Activated CD8-positive, alpha-beta T cell treated with anti-CD3 and anti-CD28 coated beads, Interleukin-2, amount 10 ng/mL, durations not matched to agents 7 days and 5 days (primary cell): ENCODE results near the gene DNM1. TPM values are rescaled to one million over a fixed set of nuclear protein-coding genes. Genes with fewer than 3 reads are reported as not detected.

ENCODE experiments used
- ATAC-seq: fragments of 150-1000 bp; cut with Tn5 transposase; one replicate; pipeline ENCODE4 v1.10.0; 2021; ENCODE audit warnings: moderate library complexity
- CTCF ChIA-PET: fragments of 350-600 bp; sonication (Branson Sonifier 250); formaldehyde crosslinking; loops from one replicate; lab custom pipeline; 2021; ENCODE audit warnings: antibody characterized with exemption; lab: Charles Lee
- POLR2A ChIA-PET: fragments of 350-600 bp; sonication (Branson Sonifier 250); formaldehyde crosslinking; loops from one replicate; lab custom pipeline; 2021; ENCODE audit warnings: antibody characterized with exemption; lab: Charles Lee
- DNase-seq: peaks from one replicate; pipeline ENCODE4 v3.0.0-alpha.2; 2020
- H3K27ac Mint-ChIP-seq: one replicate; pipeline ENCODE4 v1.8.0; 2021; ENCODE audit warnings: mild to moderate bottlenecking, mixed read lengths
- H3K27me3 Mint-ChIP-seq: one replicate; pipeline ENCODE4 v1.8.0; 2021; ENCODE audit warnings: low read depth, mixed read lengths
- H3K36me3 Mint-ChIP-seq: one replicate; pipeline ENCODE4 v1.8.0; 2021; ENCODE audit warnings: low read depth, mixed read lengths
- H3K4me1 Mint-ChIP-seq: one replicate; pipeline ENCODE4 v1.8.0; 2021; ENCODE audit warnings: low read depth, mixed read lengths
- H3K4me3 Mint-ChIP-seq: one replicate; pipeline ENCODE4 v1.8.0; 2021; ENCODE audit warnings: mild to moderate bottlenecking, mixed read lengths
- H3K9me3 Mint-ChIP-seq: one replicate; pipeline ENCODE4 v1.8.0; 2022; ENCODE audit warnings: mixed read lengths; ENCODE audit not compliant: insufficient read depth
- total RNA-seq, 2 experiments: library from RNA; stranded (reverse); gene quantifications; one replicate each; pipeline ENCODE4 v1.2.3, GENCODE V29; 2021

Gene DNM1
- total RNA-seq, 2 experiments from 2014 or later, result 0.21 to 0.29 TPM

DNA sequence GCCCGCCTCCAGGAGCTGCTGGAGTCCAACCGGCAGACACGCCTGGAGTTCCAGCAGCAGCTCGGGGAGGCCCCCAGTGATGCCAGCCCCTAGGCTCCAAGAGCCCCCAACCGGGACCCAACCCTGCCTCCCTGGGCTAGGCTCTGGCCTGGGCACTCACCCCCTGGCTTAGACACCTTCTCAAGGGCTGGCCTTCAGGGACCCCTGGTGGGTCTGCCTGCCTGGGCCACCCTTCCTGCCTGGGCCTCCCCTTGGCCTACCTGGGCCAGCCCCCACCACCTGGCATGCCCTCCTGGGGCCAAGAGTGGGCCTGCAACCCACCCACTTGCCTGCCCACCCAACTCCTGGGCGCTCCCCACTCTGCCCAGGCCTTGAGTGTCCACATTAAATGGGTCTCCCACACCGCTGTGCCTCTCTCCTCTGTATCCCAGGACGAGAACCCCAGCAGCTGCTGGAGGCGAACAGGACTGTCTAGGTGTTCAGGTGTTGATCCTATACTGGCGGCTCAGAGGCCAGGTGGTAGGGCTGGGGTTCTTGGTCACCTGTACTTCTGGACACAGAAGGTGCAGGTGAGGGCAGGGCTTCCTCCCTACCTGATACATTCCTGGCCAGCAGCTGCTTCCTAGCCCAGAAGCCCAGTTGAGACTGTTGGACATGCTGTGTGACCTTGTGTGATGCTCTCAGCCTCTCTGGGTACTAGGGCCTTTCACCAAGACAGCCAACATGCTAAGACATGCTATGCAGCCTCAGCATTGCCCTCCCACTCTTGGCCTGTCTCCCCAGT, 39.5 kb upstream of the DNM1 start:
- ATAC-seq (no peak), DNase-seq (no peak)
- H3K27ac Mint-ChIP-seq, result peak overlapping the region; percentile 41
- H3K9me3 Mint-ChIP-seq, result no peaks in the 10 kb centered on the region
- H3K27me3 Mint-ChIP-seq, result no peaks in the 10 kb centered on the region
- CTCF ChIA-PET, result no interaction called here
- peaks cover 32% of the 10 kb centered on the region for H3K36me3 Mint-ChIP-seq
- peaks cover 21% of the 10 kb centered on the region for H3K4me1 Mint-ChIP-seq
- H3K4me3 Mint-ChIP-seq, result no peak overlapping the region
- POLR2A ChIA-PET, result no interaction called here

DNA sequence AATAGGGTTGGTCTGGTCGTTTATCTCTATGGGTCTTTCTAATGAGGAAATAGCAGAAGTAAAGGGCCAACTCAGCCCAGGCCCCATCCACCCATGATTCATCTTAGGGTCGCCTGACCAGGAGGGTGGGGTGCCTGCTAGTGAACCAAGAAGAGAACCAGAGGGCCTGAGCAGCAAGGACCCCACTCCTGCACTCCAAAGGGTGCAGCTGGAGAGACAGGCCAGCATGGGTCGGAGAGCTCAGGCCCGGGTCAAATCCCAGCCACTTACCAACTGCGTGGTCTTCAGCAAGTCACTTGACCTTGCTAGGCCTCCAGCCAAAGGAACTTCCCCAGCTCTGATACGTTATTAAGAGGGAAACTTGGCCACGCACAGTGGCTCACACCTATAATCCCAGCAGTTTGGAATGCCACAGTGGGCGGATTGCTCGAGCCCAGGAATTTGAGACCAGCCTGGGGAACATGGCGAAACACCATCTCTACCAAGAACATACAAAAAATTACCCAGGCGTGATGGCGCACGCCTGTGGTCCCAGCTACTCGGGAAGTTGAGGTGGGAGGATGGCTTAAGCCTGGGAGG, 38.8 kb upstream of the DNM1 start:
- Mint-ChIP-seq H3K36me3 (peaks cover 36% of the 10 kb centered on the region), H3K4me1 (peaks cover 18% of the 10 kb centered on the region), H3K27ac (peak overlapping the region; percentile 41), H3K27me3 (no peaks in the 10 kb centered on the region), H3K4me3 (no peak overlapping the region), H3K9me3 (no peaks in the 10 kb centered on the region)
- no peak for ATAC-seq
- ChIA-PET POLR2A (no interaction called here), CTCF (no interaction called here)
- no peak for DNase-seq

DNA sequence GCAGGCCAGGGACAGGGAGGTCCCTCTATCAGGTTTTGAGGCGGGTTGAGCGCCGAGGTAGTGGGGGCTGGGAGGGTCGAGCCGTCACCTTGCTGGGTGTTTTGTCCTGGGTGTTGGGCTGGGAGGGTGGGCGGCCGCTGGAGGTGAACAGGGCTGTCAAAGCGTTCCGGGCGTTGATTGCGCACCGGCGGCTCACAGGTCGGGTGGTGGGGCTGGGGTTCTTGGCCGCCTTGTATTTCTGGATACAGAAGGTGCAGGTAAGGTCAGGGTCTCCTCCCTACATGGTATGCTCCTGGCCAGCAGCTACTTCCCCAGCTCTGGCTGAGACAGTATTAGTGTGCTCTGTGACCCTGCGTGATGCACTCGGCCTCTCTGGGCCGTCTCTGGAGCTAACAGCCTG, 37.0 kb upstream of the DNM1 start:
- POLR2A ChIA-PET, result no interaction called here
- Mint-ChIP-seq H3K36me3 (peaks cover 43% of the 10 kb centered on the region), H3K9me3 (no peaks in the 10 kb centered on the region), H3K4me1 (peaks cover 10% of the 10 kb centered on the region), H3K4me3 (no peak overlapping the region), H3K27ac (no peak overlapping the region), H3K27me3 (no peaks in the 10 kb centered on the region)
- ATAC-seq (no peak), DNase-seq (no peak)
- CTCF ChIA-PET, result no interaction called here

DNA sequence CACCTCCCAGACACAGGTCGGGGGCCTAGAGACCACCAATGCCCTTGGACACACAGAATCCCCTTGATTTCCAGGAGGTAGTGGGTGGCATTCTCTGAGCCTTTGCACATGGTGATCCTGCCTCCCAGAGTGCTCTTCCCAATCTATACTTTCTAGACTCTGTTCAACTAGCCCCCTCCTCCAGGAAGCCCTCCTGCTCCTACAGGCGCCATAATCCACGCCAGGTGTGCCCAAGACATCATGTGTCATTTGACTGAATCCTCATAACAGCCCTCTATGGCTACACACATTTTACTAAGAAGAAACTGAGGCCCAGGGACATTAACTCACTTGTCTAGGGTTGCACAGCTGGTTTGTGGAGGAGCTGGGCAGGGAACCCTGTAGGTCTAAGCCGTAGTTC, 36.0 kb upstream of the DNM1 start:
- Mint-ChIP-seq H3K27ac (no peak overlapping the region), H3K4me3 (no peak overlapping the region), H3K4me1 (peaks cover 3% of the 10 kb centered on the region), H3K27me3 (no peaks in the 10 kb centered on the region), H3K36me3 (peaks cover 42% of the 10 kb centered on the region), H3K9me3 (no peaks in the 10 kb centered on the region)
- ChIA-PET CTCF (no interaction called here), POLR2A (no interaction called here)
- ATAC-seq (no peak), DNase-seq (no peak)

DNA sequence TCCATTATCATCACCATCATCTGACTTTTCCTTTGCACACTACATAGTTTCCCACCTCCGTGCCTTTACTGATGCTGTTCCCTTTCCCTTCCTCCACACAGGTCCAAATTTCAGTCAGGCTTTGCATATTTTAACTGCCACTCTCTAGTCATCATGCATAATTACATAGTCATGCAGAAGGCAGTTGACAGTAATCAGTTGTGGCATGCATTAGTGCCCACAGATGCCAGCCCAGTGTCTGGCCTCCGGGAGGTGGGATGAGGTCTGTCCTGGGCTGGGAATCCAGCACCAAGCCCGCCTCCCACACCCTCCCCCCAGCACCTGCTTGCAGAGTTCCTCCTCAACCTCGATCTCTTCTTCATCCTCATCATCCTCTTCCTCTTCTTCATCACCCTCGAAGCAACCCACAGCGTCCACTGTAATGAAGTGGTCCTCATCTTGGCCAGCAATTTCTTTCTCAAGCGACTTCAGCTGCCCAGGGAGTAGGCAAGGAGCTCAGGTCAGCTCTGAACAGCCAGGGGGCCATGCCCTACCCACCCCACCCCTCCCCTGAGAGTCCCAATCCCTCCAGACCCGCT, 34.4 kb upstream of the DNM1 start:
- Mint-ChIP-seq H3K4me3 (no peak overlapping the region), H3K36me3 (peaks cover 38% of the 10 kb centered on the region), H3K27ac (no peak overlapping the region), H3K27me3 (no peaks in the 10 kb centered on the region), H3K4me1 (no peaks in the 10 kb centered on the region), H3K9me3 (no peaks in the 10 kb centered on the region)
- ATAC-seq (no peak), DNase-seq (no peak)
- ChIA-PET POLR2A (interaction anchor here (1.0 kb wide), 1 partner anchor 8 kb away, joined by 3 read pairs; no protein-coding TSS in a partner anchor), CTCF (interaction anchor here (1.7 kb wide), 1 partner anchor 15 kb away, joined by 5 read pairs; no protein-coding TSS in a partner anchor)

DNA sequence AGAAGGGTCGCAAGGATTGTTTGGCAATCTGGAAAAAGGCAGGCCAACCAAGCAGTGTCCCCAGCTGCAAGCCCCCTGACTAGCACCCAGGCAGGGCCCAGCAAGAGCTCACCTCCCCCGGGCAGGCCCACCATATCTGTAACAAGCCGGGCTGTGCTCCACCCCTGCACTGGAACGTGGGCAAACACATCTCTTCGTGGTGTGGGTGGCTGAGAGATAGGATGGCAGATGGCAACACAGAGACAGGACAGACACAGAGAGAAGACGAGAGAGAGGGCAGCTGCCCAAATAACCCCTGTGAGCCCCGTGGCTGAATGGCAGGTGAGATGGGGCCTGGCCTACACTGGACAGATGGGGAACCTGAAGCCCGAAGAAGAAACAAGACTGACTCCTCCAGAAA, 33.7 kb upstream of the DNM1 start:
- H3K27ac Mint-ChIP-seq, result peak overlapping the region; percentile 12
- H3K36me3 Mint-ChIP-seq, result peaks cover 34% of the 10 kb centered on the region
- ATAC-seq (no peak), DNase-seq (no peak)
- H3K4me3 Mint-ChIP-seq, result no peak overlapping the region
- no peaks in the 10 kb centered on the region for H3K4me1 Mint-ChIP-seq
- ChIA-PET POLR2A (interaction anchor here (1.0 kb wide), 1 partner anchor 9 kb away, joined by 3 read pairs; no protein-coding TSS in a partner anchor), CTCF (interaction anchor here (1.4 to 1.7 kb wide), 2 partner anchors 14 to 21 kb away, joined by 4 to 5 read pairs; no protein-coding TSS in a partner anchor)
- no peaks in the 10 kb centered on the region for H3K9me3 Mint-ChIP-seq
- H3K27me3 Mint-ChIP-seq, result no peaks in the 10 kb centered on the region

DNA sequence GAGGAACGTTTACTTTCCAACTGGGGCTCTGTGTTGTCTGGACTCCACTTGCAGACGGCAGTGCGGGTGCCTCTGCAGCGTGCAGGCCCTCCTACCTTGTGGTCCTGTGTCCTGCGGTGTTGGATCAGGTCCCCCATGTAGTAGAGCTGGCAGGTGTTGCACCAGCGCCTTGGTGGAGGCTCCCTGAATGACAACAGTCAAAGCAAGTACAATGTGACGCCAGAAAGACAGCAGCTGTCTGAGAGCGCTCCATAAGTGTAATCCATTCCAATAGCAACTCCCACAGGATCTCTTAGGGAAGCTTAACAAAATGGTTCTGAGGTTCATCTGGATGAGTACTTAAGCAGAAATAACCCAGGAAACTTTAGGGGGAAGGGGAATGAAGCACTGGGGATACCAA, 33.3 kb upstream of the DNM1 start:
- H3K36me3 Mint-ChIP-seq, result peaks cover 35% of the 10 kb centered on the region
- no peak for DNase-seq
- no peak overlapping the region for H3K27ac Mint-ChIP-seq
- H3K9me3 Mint-ChIP-seq, result no peaks in the 10 kb centered on the region
- no peaks in the 10 kb centered on the region for H3K27me3 Mint-ChIP-seq
- POLR2A ChIA-PET, result no interaction called here
- CTCF ChIA-PET, result interaction anchor here (1.3 to 1.7 kb wide), 3 partner anchors 14 to 192 kb away, joined by 4 to 5 read pairs (median 4); no protein-coding TSS in a partner anchor
- no peak for ATAC-seq
- no peaks in the 10 kb centered on the region for H3K4me1 Mint-ChIP-seq
- H3K4me3 Mint-ChIP-seq, result no peak overlapping the region

DNA sequence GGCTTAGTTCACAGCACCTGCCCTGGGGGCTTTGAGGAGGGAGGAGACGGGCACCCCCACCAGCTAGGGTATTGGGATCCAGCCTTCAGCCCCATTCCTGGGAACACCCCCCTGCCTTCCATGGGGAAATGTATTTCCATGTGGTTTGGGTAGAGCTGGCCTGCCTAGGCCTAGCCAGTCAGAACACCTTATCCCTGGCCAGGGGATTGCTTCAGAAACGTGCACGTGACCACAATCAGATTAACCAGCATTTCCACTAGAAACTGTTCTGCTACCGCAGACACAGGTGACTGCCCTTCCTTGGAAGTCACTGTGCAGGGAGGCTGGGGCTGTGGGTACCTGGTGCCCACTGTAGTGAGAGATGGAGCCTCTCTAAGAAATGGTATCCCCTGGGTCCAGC, 29.1 kb upstream of the DNM1 start:
- H3K27ac Mint-ChIP-seq, result no peak overlapping the region
- CTCF ChIA-PET, result interaction anchor here (0.8 to 0.9 kb wide), 2 partner anchors 15 to 17 kb away, joined by 3 read pairs; partner anchors contain the start of gene CIZ1

DNA sequence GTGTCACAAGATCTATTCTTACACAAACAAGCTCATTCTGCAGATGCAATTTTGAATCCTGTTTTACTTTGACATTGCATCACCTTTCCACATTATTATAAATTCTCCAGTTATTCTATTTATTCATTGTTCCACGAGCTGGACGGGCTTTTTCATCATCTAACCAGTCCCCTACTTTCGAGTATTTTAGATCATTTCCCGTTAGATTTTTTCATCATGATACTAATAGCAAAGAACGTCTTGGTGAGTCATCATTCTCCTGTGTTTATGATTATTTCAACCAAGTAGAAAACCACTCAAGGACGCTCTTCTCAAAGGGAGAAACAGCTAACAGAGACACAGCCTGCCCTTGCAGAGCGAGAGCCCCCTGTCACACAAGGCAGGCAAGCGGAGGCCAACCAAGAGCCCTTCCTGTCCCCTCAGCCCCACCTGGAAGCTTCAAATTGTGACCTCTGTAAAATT, 28.0 kb upstream of the DNM1 start:
- ChIA-PET POLR2A (no interaction called here), CTCF (interaction anchor here (0.8 to 1.1 kb wide), 2 partner anchors 16 to 58 kb away, joined by 3 to 6 read pairs; partner anchors contain the start of gene CIZ1)
- H3K9me3 Mint-ChIP-seq, result no peaks in the 10 kb centered on the region
- H3K36me3 Mint-ChIP-seq, result peaks cover 42% of the 10 kb centered on the region
- no peaks in the 10 kb centered on the region for H3K27me3 Mint-ChIP-seq
- H3K4me3 Mint-ChIP-seq, result no peak overlapping the region
- H3K4me1 Mint-ChIP-seq, result no peaks in the 10 kb centered on the region
- no peak overlapping the region for H3K27ac Mint-ChIP-seq
- no peak for ATAC-seq
- DNase-seq, result no peak

More for the DNA sequence above, 29.1 kb upstream of the DNM1 start:
- Mint-ChIP-seq H3K36me3 (peaks cover 40% of the 10 kb centered on the region), H3K4me1 (no peaks in the 10 kb centered on the region), H3K4me3 (no peak overlapping the region), H3K27me3 (no peaks in the 10 kb centered on the region), H3K9me3 (no peaks in the 10 kb centered on the region)
- ATAC-seq (no peak), DNase-seq (no peak)
- POLR2A ChIA-PET, result no interaction called here

DNA sequence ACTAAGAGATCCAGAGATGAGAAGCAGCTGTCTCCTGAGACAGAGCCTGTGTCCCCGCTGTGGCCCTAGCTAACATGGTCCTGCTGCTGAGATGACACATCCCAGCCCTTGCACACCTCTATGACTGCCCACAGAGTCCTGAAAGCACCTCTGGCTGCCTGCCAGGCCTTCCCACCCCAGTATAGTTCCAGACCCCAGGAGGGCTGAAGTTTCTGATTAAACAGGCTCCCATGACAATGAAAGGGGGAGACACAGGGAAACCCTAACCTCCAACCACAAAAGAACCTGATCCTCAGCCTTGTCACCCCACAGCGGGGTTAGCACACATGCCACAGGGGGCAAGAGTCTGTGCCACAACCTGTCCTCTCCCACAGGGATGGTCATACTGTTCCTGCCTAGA, 27.5 kb upstream of the DNM1 start:
- POLR2A ChIA-PET, result no interaction called here

DNA sequence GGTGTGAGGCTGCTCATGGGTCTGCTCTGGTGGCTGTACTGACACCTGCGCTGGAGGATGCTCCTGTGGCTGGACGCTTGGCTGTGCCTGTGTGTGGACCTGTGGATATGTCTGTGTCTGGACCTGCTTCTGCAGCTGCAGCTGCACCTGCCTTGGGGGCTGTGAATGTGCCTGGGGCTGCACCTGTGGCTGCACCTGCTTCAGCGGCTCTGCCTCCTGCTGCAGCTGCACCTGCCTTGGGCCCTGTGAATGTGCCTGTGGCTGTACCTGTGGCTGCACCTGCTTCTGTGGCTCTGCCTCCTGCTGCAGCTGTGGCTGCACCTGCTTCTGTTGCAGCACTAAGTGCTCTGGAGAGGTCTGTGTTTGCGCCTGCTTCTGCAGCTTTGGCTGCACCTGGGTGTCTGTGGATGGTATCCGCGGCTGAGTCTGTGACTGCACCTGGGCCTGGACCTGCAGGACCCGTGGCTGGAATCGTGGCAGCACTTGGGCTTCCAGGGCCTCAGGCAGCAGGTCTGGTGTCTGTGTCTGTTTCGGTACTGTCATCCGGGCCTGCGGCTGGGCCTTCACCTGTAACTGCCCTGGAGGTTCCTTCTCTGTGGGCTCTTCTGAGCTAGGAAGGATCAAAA, 24.3 kb upstream of the DNM1 start:
- ChIA-PET POLR2A (interaction anchor here (0.9 kb wide), 1 partner anchor 12 kb away, joined by 3 read pairs; the partner anchor contains the start of gene CIZ1), CTCF (interaction anchor here (2.4 kb wide), 1 partner anchor 11 kb away, joined by 8 read pairs; no protein-coding TSS in a partner anchor)
- H3K36me3 Mint-ChIP-seq, result peaks cover 63% of the 10 kb centered on the region
- no peaks in the 10 kb centered on the region for H3K9me3 Mint-ChIP-seq
- H3K4me1 Mint-ChIP-seq, result no peaks in the 10 kb centered on the region
- no peaks in the 10 kb centered on the region for H3K27me3 Mint-ChIP-seq
- H3K4me3 Mint-ChIP-seq, result no peak overlapping the region
- DNase-seq (no peak), ATAC-seq (no peak)
- H3K27ac Mint-ChIP-seq, result no peak overlapping the region

More for the DNA sequence above, 27.5 kb upstream of the DNM1 start:
- H3K27ac Mint-ChIP-seq, result no peak overlapping the region
- DNase-seq (no peak), ATAC-seq (no peak)
- H3K27me3 Mint-ChIP-seq, result no peaks in the 10 kb centered on the region
- H3K4me1 Mint-ChIP-seq, result no peaks in the 10 kb centered on the region
- CTCF ChIA-PET, result interaction anchor here (1.1 kb wide), 1 partner anchor 58 kb away, joined by 6 read pairs; no protein-coding TSS in a partner anchor
- H3K4me3 Mint-ChIP-seq, result no peak overlapping the region
- H3K36me3 Mint-ChIP-seq, result peaks cover 48% of the 10 kb centered on the region
- H3K9me3 Mint-ChIP-seq, result no peaks in the 10 kb centered on the region
